CD4-positive, alpha-beta T cell treated with Interleukin-21 for 1 hour (primary cell): Measurements from ENCODE around the gene GRK4.

Source experiments
- DNase-seq: peaks from one replicate; pipeline ENCODE4 v3.0.0-alpha.2; 2020

Gene GRK4

GRCh38 chr4:3017504-3017903 is 54.1 kb downstream of the GRK4 start:
- no peak for DNase-seq

- DNase-seq = no peak
These were observed 55.9 kb downstream of the GRK4 start for GRCh38 chr4:3019145-3019846.

DNA sequence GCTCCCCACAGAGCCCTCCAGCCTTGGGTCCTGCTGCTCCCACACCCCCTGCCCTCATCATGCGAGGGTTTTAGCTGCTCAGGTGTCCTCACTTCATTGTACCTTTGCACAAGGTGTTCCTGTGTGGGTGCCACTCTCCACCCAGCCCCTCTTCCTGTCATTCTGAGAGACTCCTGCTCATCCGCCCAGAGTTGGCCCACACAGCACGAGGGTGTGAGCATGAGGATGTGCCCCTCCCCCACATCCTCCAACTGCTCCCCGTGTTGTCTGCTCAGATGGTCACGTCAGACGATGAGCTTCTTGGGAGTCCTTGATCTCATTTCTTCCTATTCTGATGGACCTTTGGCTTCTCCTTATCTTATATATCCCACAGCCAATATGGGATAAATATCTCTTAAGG is 57.8 kb downstream of the GRK4 start:
- DNase-seq = no peak

- no peak for DNase-seq
These were observed 58.3 kb downstream of the GRK4 start for GRCh38 chr4:3021627-3022026.

DNA sequence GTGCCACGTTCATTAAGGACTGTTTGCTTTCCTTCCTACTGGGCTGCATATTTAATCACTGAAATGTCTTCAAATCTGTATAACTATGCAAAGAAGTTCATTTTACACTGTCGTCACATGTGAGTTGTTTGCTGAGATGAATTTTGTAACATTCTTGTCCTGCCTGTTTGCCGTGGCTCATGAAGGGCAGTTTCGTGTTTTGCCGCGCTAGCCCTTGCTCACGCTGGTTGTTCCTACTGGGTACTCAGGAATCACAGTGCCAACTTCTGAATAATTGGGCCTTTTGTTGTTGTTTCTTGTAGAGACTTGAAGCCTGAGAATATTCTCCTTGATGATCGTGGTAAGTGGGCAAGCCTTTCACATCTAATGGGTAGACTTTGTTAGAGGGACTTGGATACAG is 58.7 kb downstream of the GRK4 start:
- DNase-seq = no peak

DNA sequence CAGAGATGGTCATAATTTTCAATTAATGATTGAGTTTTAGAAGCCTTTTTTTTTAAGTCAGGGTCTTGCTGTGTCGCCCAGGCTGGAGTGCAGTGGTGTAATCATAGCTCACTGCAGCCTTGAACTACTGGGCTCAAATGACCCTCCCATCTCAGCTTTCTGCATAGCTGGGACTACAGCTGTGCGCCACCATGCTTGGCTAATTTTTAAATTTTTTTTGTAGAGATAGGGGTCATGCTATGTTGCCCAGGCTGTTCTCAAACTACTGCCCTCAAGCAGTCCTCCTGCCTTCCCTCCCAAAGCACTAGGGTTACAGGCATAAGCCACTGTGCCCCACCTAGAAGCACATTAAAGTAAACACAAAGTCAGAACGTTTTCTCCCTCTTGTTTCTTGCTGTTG is 59.3 kb downstream of the GRK4 start:
- no peak for DNase-seq

DNA sequence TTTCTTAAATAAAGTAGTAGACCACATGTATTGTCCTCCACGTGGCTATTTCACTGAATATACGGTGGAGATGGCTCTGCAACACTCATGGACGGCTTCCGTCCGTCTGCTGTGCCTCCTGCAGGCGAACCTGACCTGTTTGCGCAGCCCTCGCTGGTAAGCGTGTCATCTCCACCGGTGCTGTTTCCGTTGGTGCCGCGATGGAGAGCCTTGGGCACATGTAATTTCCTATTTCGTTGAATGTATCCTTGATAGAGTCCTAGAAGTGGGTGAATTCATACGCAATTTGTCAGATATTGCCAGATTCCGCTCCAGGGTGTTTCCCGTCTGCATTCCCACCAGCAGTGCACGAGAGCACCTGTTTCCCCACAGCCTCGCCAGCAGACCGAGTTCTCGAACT is 62.5 kb downstream of the GRK4 start:
- DNase-seq = no peak

GRCh38 chr4:3026540-3026939 is 63.2 kb downstream of the GRK4 start:
- no peak for DNase-seq

DNA sequence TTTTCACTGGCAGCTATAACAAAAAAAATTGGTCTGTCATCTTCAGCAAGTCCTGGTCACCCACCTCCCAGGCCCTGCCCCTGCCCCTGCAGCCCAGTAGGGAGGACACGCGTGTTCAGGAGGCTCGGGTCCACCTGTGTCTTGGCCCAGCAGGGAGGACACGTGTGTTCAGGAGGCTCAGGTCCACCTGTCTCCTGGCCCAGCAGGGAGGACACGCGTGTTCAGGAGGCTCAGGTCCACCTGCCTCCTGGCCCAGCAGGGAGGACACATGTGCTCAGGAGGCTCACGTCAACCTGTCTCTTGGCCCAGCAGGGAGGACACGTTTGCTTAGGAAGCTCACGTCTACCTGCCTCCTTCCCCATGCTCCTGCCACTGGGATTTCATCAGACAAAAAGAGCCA is 66.1 kb downstream of the GRK4 start:
- DNase-seq = no peak

GRCh38 chr4:3030566-3031356 is 67.4 kb downstream of the GRK4 start:
- DNase-seq = no peak

- no peak for DNase-seq
These were observed 68.1 kb downstream of the GRK4 start for GRCh38 chr4:3031357-3032082.

DNA sequence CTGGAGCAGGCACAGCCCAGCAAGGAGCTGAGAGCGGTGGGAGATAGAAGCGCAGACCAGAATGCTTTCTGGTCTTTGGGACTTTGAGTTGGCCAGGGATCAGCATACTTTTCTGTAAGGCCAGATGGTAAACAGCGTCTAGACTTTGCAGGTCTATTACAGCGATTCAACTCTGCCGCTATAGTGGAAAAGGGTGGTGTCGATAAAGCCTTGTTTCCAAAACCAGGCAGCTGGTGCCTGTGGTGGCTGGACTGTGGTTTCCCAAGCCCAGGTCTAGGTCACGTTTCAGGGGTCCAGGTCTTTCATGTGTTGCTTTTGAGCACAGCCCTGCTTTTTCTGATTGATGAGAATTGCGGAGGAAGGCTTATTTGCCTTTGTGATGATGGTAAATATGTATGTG is 70.9 kb downstream of the GRK4 start:
- no peak for DNase-seq

DNA sequence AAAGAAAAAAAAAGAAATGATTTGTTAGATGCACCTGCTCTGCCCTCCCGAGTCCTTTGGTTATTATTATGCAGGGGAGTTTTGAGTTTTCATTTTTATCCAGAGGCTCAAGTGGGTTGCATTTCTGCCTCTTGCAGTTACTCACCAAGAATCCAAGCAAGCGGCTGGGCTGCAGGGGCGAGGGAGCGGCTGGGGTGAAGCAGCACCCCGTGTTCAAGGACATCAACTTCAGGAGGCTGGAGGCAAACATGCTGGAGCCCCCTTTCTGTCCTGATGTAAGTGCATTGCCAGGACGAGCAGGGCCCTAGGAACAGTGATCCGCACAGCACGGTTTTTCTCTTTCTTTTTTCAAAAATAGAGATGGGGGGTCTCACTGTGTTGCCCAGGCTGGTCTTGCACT is 71.9 kb downstream of the GRK4 start:
- DNase-seq = no peak

GRCh38 chr4:3035674-3036073 is 72.3 kb downstream of the GRK4 start:
- no peak for DNase-seq

GRCh38 chr4:3036131-3036952 is 73.0 kb downstream of the GRK4 start:
- DNase-seq = no peak

- DNase-seq = peak; percentile 16
These were observed 74.6 kb downstream of the GRK4 start for GRCh38 chr4:3037957-3038461.

GRCh38 chr4:3039706-3040366 is 76.5 kb downstream of the GRK4 start:
- DNase-seq = no peak

DNA sequence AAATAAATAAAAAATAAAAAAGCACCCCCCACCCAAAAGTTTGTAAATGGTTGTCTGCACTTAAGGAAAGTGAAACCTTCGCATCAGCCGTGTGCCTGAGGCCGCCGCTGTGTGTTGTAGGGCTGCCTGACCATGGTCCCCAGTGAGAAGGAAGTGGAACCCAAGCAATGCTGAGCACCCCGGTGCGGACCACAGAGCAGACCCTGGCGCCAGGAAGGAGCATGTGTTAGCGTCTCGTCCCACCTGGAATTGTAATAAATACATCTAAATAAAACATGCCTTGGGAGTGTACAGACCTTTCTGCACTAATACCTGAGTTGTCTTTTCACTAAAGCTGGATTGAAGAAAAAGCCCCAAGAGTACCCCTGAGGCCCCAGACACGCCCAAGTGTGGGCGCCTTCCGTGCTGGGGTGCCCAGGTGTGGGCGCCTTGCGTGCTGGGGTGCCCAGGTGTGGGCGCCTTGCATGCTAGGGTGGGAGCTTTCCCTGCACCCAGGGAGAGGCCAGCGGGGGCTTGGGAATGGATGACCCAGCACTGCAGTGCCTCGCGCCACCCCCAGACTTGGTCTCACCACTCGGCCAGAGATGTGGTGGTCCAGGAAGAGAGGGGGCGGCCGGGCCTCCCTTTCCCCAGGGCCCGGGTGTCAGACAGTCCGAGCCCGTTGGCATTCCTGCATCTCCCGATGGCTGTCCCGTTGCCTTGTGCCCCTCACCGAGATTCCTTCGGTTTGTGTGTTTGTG is 77.3 kb downstream of the GRK4 start:
- DNase-seq = no peak

DNA sequence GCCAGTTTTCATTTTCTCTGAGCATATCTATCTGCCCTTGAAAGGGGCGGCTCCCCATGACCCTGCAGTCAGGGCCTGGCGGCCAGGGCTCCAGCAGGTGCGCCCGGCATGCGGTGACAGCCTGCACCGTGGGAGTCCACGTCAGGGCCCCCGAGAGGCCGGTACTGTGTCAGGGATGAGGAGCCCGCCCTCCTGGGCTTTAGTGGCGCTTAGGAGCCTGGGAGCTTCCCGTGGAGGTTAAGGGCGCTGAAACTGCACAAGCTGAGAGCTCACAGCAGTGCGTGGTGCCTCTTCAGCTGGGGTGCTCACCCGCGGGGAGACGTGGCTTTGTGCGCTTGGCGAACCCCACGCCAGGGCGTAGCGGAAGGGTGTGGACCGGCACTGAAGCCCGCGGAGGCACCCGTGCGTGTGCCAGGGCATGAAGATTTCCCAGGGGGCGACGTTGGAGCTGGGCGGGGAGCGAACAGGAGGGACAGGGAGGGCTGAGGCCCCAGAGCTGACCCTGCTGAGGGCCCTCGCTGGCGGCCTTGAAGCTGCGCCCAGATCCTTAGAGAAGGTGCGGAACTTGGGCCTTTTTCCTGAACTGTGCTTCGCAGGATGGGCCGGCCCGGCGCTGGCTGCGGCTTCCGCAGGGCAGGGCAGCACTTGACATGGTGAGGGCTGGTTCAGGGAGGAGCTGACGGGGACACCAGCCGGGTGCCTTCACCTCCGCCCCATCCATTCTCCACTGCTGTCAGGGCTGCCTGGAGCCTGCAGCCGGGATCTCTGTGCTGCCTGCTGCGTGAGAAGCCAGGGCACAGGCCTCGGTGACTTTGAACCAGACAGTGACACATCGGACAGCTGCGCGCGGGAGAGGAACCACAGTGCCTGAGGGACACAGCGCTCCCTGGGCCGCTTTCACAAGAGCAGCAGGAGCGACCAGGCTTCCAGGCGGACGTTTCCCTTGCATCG is 78.1 kb downstream of the GRK4 start:
- DNase-seq = peak; percentile 52

DNA sequence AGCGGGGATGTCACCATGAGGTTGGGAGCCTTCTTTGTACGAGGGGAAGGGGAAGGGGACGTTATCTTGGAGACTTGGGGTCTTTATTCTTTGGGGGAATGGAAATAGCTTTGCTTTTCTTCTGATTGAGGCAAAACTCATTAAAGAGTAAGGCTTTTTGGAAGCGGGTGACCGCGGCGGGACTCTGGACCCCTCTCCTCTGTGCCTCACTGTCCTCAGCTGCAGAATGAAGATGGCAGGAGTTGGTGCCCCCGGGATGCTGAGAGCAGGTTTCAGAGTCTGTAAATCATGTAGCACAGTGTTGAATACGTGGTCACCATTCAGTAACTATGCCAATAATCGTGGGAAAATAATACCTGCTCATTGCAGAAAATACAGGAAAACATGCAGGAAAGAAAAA is 78.9 kb downstream of the GRK4 start:
- DNase-seq = no peak
